OCI-LY7 (cell line): ENCODE measurements around the gene AGR2. TPM values are rescaled to one million over a fixed set of nuclear protein-coding genes. Genes with fewer than 3 reads are reported as not detected.

Experiments used
- BruUV-seq: library from RNA; stranded (reverse); fragments of 400-500 nt; replicated peaks from 2 replicates; lab custom pipeline; 2021; lab: Mats Ljungman, UMichigan
- CTCF ChIA-PET: fragments of 300-600 bp; sonication (Branson Sonifier 250); formaldehyde crosslinking; loops from one replicate; lab custom pipeline; 2022; ENCODE audit warnings: antibody characterized with exemption; ENCODE audit not compliant: unreplicated experiment; lab: Charles Lee
- POLR2A ChIA-PET: fragments of 300-600 bp; sonication (Branson Sonifier 250); formaldehyde crosslinking; loops from one replicate; lab custom pipeline; 2022; ENCODE audit warnings: antibody characterized with exemption; lab: Charles Lee
- DNase-seq: peaks from one replicate; pipeline ENCODE4 v3.0.0-alpha.2; 2015; ENCODE audit warnings: low spot score
- H2AFZ ChIP-seq: fragments of 200-600 bp; sonication (generic), shearing (Covaris generic); 2 replicates; pipeline ENCODE4 v1.6.1; 2014; ENCODE audit warnings: mild to moderate bottlenecking, antibody characterized with exemption, low read length, moderate library complexity
- H3K27ac ChIP-seq: fragments of 200-600 bp; sonication (generic); 2 replicates; pipeline ENCODE4 v1.5.1; 2014; ENCODE audit warnings: mixed run types, low read depth, mild to moderate bottlenecking, moderate library complexity, low read length, inconsistent platforms; ENCODE audit not compliant: poor library complexity, severe bottlenecking
- H3K36me3 ChIP-seq: fragments of 200-600 bp; sonication (generic); 2 replicates; pipeline ENCODE4 v1.6.1; 2014; ENCODE audit warnings: mild to moderate bottlenecking, antibody characterized with exemption, low read length, moderate library complexity, mixed read lengths; ENCODE audit not compliant: insufficient read depth
- H3K4me1 ChIP-seq: fragments of 200-600 bp; sonication (generic); 2 replicates; pipeline ENCODE4 v1.5.1; 2014; ENCODE audit warnings: mild to moderate bottlenecking, low read length; ENCODE audit not compliant: insufficient read depth, poor library complexity, severe bottlenecking
- H3K4me2 ChIP-seq: fragments of 200-600 bp; sonication (generic); 2 replicates; pipeline ENCODE4 v1.6.1; 2014; ENCODE audit warnings: mild to moderate bottlenecking, low read length
- H3K4me3 ChIP-seq: fragments of 200-600 bp; sonication (generic); 2 replicates; pipeline ENCODE4 v1.5.1; 2014; ENCODE audit warnings: mild to moderate bottlenecking, low read depth, low read length; ENCODE audit not compliant: poor library complexity, severe bottlenecking
- H3K79me2 ChIP-seq: fragments of 200-600 bp; sonication (generic); 2 replicates; pipeline ENCODE4 v1.6.1; 2016; ENCODE audit warnings: low read depth, mild to moderate bottlenecking, low read length, moderate library complexity, mixed read lengths; ENCODE audit not compliant: insufficient read depth
- H3K9me2 ChIP-seq: fragments of 200-600 bp; sonication (generic); 2 replicates; pipeline ENCODE4 v1.6.1; 2016; ENCODE audit warnings: mild to moderate bottlenecking, low read length, mixed read lengths; ENCODE audit not compliant: insufficient read depth
- H3K9me3 ChIP-seq: fragments of 200-600 bp; sonication (generic); 2 replicates; pipeline ENCODE4 v1.6.1; 2014; ENCODE audit warnings: mild to moderate bottlenecking, mixed run types, low read length, mixed read lengths
- H4K20me1 ChIP-seq: fragments of 200-600 bp; sonication (generic); 2 replicates; pipeline ENCODE4 v1.6.1; 2014; ENCODE audit warnings: mild to moderate bottlenecking, antibody characterized with exemption, low read length, moderate library complexity, mixed read lengths; ENCODE audit not compliant: insufficient read depth
- EZH2phosphoT487 ChIP-seq: fragments of 200-600 bp; sonication (generic); IDR thresholded peaks from 2 replicates; pipeline ENCODE4 v1.6.1; 2018; ENCODE audit warnings: low read depth, borderline replicate concordance, mild to moderate bottlenecking, mixed run types, antibody characterized with exemption, low read length, moderate library complexity, mixed read lengths
- intact Hi-C: fragments of 100-400 bp; cut with micrococcal nuclease; formaldehyde crosslinking; loops from one replicate; pipeline ENCODE4 v1.10.0; 2022; ENCODE audit not compliant: unreplicated experiment
- total RNA-seq, 2 experiments: library from RNA; depleted of rRNA in 1 of 2; stranded (reverse); fragments of >200 nt in 1 of 2; shearing (Covaris generic) in 1 of 2; gene quantifications; 2 replicates each; pipeline ENCODE4 v1.2.3, GENCODE V29; 2014 to 2022
- TF ChIP-seq, protein P1 (sequence below): fragments of 200-600 bp; sonication (generic); conservative IDR thresholded peaks from 2 replicates; pipeline ENCODE4 v1.5.1; 2014; ENCODE audit warnings: mild to moderate bottlenecking, antibody characterized with exemption, low read length, moderate library complexity, mixed read lengths

Gene AGR2
- total RNA-seq, 2 experiments from 2014 or later, result not detected

DNA sequence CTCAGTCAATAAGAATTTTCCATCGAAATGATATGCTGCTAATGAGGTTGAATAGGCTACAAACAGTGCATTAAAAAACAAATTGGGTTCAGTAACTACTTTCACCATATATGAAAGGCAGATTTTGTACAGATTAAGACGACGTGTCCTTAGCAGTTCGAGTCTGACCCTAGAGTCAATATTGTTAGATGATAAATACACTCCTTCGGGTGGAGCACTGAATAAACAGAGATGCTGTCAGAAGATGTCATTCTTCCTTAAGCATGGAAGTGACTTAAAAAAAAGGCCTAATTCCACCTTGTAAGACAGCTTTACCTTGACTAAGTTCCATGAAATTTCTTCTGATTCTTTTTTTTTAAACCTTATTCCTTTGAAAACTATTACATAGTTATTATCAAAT, 5.8 kb upstream of the AGR2 start:
- TF ChIP-seq, protein P1, sequence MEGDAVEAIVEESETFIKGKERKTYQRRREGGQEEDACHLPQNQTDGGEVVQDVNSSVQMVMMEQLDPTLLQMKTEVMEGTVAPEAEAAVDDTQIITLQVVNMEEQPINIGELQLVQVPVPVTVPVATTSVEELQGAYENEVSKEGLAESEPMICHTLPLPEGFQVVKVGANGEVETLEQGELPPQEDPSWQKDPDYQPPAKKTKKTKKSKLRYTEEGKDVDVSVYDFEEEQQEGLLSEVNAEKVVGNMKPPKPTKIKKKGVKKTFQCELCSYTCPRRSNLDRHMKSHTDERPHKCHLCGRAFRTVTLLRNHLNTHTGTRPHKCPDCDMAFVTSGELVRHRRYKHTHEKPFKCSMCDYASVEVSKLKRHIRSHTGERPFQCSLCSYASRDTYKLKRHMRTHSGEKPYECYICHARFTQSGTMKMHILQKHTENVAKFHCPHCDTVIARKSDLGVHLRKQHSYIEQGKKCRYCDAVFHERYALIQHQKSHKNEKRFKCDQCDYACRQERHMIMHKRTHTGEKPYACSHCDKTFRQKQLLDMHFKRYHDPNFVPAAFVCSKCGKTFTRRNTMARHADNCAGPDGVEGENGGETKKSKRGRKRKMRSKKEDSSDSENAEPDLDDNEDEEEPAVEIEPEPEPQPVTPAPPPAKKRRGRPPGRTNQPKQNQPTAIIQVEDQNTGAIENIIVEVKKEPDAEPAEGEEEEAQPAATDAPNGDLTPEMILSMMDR, result no peak
- no peak for TF ChIP-seq EZH2phosphoT487
- H3K4me2 ChIP-seq, result no peak overlapping the region
- no peaks in the 10 kb centered on the region for H3K79me2 ChIP-seq
- no peaks in the 10 kb centered on the region for H3K9me3 ChIP-seq
- H4K20me1 ChIP-seq, result no peaks in the 10 kb centered on the region
- H3K9me2 ChIP-seq, result no peaks in the 10 kb centered on the region
- intact Hi-C loops, result no loop called here
- DNase-seq, result no peak
- H3K27ac ChIP-seq, result no peak overlapping the region
- POLR2A ChIA-PET, result no interaction called here
- no TSS peak for BruUV-seq
- no peak overlapping the region for H2AFZ ChIP-seq
- no peaks in the 10 kb centered on the region for H3K36me3 ChIP-seq
- no peak overlapping the region for H3K4me3 ChIP-seq
- CTCF ChIA-PET, result no interaction called here
- no peaks in the 10 kb centered on the region for H3K4me1 ChIP-seq

DNA sequence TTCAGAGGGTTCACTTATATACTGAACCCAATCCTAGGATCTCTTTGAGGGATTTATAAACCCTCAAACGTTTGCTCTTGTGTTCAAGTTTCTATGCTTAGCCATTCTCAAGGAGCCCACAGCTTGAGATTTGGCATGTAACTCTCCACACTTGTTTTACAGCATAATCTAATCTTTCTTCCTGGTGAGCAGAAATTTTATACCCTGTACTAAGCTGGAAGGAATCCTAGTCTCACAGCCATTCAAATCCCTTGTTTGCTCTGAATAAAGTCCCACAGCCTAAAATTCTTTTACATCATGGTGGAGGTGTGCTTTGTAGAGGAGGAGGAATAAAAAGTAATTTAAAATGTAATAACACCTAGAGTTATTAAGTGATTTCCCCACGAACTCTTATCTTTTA, 5.3 kb upstream of the AGR2 start:
- Histone ChIP-seq H2AFZ (no peak overlapping the region), H3K4me3 (no peak overlapping the region), H4K20me1 (no peaks in the 10 kb centered on the region), H3K4me2 (no peak overlapping the region), H3K9me3 (no peaks in the 10 kb centered on the region), H3K36me3 (no peaks in the 10 kb centered on the region), H3K4me1 (no peaks in the 10 kb centered on the region), H3K9me2 (no peaks in the 10 kb centered on the region), H3K79me2 (no peaks in the 10 kb centered on the region), H3K27ac (no peak overlapping the region)
- intact Hi-C loops, result no loop called here
- no peak for TF ChIP-seq EZH2phosphoT487
- ChIA-PET POLR2A (interaction anchor here (0.6 kb wide), 1 partner anchor 503 kb away, joined by 3 read pairs; no protein-coding TSS in a partner anchor), CTCF (no interaction called here)
- no peak for DNase-seq
- BruUV-seq, result no TSS peak

DNA sequence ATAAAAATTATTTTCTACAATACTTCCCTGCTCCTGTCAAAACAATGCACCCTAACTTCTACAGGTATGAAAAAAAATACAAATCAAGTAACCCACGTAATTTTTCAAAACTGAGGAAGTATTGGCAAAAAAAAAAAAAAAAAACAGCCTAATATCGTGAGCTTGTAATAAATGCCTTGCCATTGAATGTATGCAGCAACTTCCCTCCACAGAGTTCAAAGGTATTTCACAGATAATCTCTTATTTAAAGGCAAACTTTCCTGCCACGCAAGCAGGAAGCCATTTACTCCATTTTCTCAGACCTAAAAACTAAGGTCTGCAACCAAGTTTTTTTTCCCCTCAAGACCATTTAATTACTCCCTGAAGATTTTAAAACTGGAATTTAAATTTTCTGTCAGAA, 642 bp upstream of the AGR2 start:
- intact Hi-C loops, result no loop called here
- POLR2A ChIA-PET, result interaction anchor here (0.7 kb wide), 1 partner anchor 23 kb away, joined by 4 read pairs; no protein-coding TSS in a partner anchor
- no peaks in the 10 kb centered on the region for H4K20me1 ChIP-seq

More for the DNA sequence above, 642 bp upstream of the AGR2 start:
- H3K9me2 ChIP-seq, result no peaks in the 10 kb centered on the region
- no peak overlapping the region for H3K4me2 ChIP-seq
- CTCF ChIA-PET, result no interaction called here
- no peaks in the 10 kb centered on the region for H3K79me2 ChIP-seq
- H3K4me1 ChIP-seq, result no peaks in the 10 kb centered on the region
- TF ChIP-seq, protein P1, result no peak
- TF ChIP-seq EZH2phosphoT487, result no peak
- BruUV-seq, result no TSS peak
- H3K36me3 ChIP-seq, result no peaks in the 10 kb centered on the region
- no peaks in the 10 kb centered on the region for H3K9me3 ChIP-seq
- H3K27ac ChIP-seq, result no peak overlapping the region
- H3K4me3 ChIP-seq, result no peak overlapping the region
- no peak overlapping the region for H2AFZ ChIP-seq
- DNase-seq, result no peak
